PC-9 (cell line): Measurements from ENCODE around the gene HNRNPM. TPM values are rescaled to one million over a fixed set of nuclear protein-coding genes. Genes with fewer than 3 reads are reported as not detected.

Source experiments
- BruUV-seq: library from RNA; stranded (reverse); fragments of 400-500 nt; replicated peaks from 2 replicates; lab custom pipeline; 2021; lab: Mats Ljungman, UMichigan
- CTCF ChIA-PET: fragments of 300-600 bp; sonication (Branson Sonifier 250); formaldehyde crosslinking; loops from one replicate; lab custom pipeline; 2022; ENCODE audit warnings: antibody characterized with exemption; lab: Charles Lee
- POLR2A ChIA-PET: fragments of 300-600 bp; sonication (Branson Sonifier 250); formaldehyde crosslinking; loops from one replicate; lab custom pipeline; 2022; ENCODE audit warnings: antibody characterized with exemption; ENCODE audit not compliant: unreplicated experiment; lab: Charles Lee
- DNase-seq, 2 experiments: peaks; one replicate each; pipeline versions ENCODE4 v3.0.0 to v3.0.0-alpha.2; 2015 to 2022; ENCODE audit warnings: mixed read lengths in 1 of 2
- H2AFZ ChIP-seq: fragments of 200-600 bp; sonication (generic); 2 replicates; pipeline ENCODE4 v1.8.1; 2017; ENCODE audit warnings: antibody characterized with exemption
- H3F3A ChIP-seq: fragments of 200-600 bp; sonication (generic); 2 replicates; pipeline ENCODE4 v1.8.1; 2017; ENCODE audit warnings: antibody characterized with exemption, mild to moderate bottlenecking, low read depth; ENCODE audit not compliant: insufficient read depth
- H3K27ac ChIP-seq: fragments of 200-600 bp; sonication (generic); 2 replicates; pipeline ENCODE4 v1.6.1; 2016; ENCODE audit warnings: mixed run types
- H3K27me3 ChIP-seq: fragments of 200-600 bp; sonication (generic); 2 replicates; pipeline ENCODE4 v1.6.1; 2016; ENCODE audit warnings: low read depth, mixed run types; ENCODE audit not compliant: insufficient read depth
- H3K36me3 ChIP-seq: fragments of 200-600 bp; sonication (generic); 2 replicates; pipeline ENCODE4 v1.6.1; 2016; ENCODE audit warnings: low read depth, mixed run types
- H3K4me1 ChIP-seq: fragments of 200-600 bp; sonication (generic); replicated peaks from 2 replicates; pipeline ENCODE4 v1.6.1; 2016; ENCODE audit warnings: mixed run types; ENCODE audit not compliant: insufficient read depth
- H3K4me2 ChIP-seq: fragments of 200-600 bp; sonication (generic); 2 replicates; pipeline ENCODE4 v1.6.1; 2017; ENCODE audit warnings: mixed run types
- H3K4me3 ChIP-seq: fragments of 200-600 bp; sonication (generic); 2 replicates; pipeline ENCODE4 v1.6.1; 2016; ENCODE audit warnings: mixed run types
- H3K79me2 ChIP-seq: fragments of 200-600 bp; sonication (generic); 2 replicates; pipeline ENCODE4 v1.6.1; 2017; ENCODE audit warnings: low read depth, mixed run types
- H3K9me2 ChIP-seq: fragments of 200-600 bp; sonication (generic); 2 replicates; pipeline ENCODE4 v1.8.1; 2017; ENCODE audit warnings: mild to moderate bottlenecking; ENCODE audit not compliant: insufficient read depth
- H3K9me3 ChIP-seq: fragments of 200-600 bp; sonication (generic); 2 replicates; pipeline ENCODE4 v1.8.1; 2016; ENCODE audit warnings: low read depth; ENCODE audit not compliant: insufficient read depth
- H4K20me1 ChIP-seq: fragments of 200-600 bp; sonication (generic); 2 replicates; pipeline ENCODE4 v1.8.1; 2017; ENCODE audit not compliant: insufficient read depth
- CTCF ChIP-seq: fragments of 200-600 bp; sonication (generic); conservative IDR thresholded peaks from 2 replicates; pipeline ENCODE4 v1.6.1; 2017; ENCODE audit warnings: mixed run types, antibody characterized with exemption, mild to moderate bottlenecking, moderate library complexity
- EZH2 ChIP-seq: fragments of 200-600 bp; sonication (generic); IDR thresholded peaks from 2 replicates; pipeline ENCODE4 v1.8.0; 2017; ENCODE audit warnings: antibody characterized with exemption, low read depth
- intact Hi-C: fragments of 100-400 bp; cut with micrococcal nuclease; formaldehyde crosslinking; loops from one replicate; pipeline ENCODE4 v1.10.0; 2022; ENCODE audit not compliant: unreplicated experiment
- total RNA-seq: library from RNA; stranded (reverse); gene quantifications from 2 replicates; pipeline ENCODE4 v1.2.3, GENCODE V29; 2021

The HNRNPM gene
- total RNA-seq, 1 experiment from 2014 or later, result 239 TPM

DNA sequence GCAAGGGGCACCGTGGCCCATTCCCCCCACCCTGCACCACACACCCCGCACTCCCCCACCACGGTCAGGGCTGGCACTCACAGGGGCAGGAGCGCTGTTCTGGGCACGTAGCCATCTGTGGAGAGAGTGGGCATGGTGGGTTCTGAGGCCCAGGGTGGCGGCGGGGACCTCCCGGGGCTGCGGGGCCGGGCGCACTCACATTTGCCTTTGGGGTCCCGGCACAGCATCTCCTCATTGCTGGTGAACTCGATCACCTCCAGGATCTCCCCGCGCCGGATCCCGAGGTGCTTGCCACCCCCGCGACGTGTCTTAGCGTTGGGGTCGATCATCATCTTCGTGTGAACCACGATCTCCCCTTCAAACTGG lies 45.6 kb downstream of the HNRNPM start:
- H4K20me1 ChIP-seq, result peaks cover 37% of the 10 kb centered on the region
- no peak overlapping the region for H3K4me2 ChIP-seq
- H3K36me3 ChIP-seq, result peaks cover 10% of the 10 kb centered on the region; the same call in 1 of the 2 replicates
- H3K27ac ChIP-seq, result no peak overlapping the region
- H3F3A ChIP-seq, result peaks cover 30% of the 10 kb centered on the region; the same call in 1 of the 2 replicates
- H3K27me3 ChIP-seq, result no peaks in the 10 kb centered on the region
- no peak overlapping the region for H3K4me3 ChIP-seq
- no peaks in the 10 kb centered on the region for H3K4me1 ChIP-seq
- no peaks in the 10 kb centered on the region for H3K9me2 ChIP-seq
- no peak overlapping the region for H2AFZ ChIP-seq
- CTCF ChIA-PET, result no interaction called here
- TF ChIP-seq CTCF (no peak), EZH2 (no peak)
- intact Hi-C loops, result no loop called here
- no peaks in the 10 kb centered on the region for H3K9me3 ChIP-seq
- no peak for DNase-seq
- 0 out of 2 replicates have a peak, but pooled peaks cover 3% of the 10 kb centered on the region for H3K79me2 ChIP-seq
- POLR2A ChIA-PET, result no interaction called here
- no TSS peak for BruUV-seq

DNA sequence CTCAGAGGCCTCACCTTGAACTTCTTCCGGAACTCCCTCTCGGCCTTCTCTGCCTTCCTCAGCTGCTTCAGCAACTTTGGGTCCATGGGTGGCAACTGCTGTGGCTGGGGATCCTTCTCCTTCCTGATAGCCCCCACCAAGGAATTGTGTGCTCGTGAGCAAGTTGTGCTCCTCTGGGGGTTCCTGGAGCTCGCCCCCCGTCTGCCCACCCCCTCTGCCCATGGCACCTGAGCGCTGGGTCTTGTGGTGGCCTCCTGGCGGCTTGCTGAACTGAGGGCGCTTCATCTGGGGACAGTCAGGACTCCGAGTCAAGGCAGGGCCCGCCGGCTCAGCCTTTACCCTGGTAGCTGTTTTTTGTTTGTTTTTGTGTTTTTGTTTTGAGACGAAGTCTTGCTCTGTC lies 46.1 kb downstream of the HNRNPM start:
- H3K4me3 ChIP-seq, result no peak overlapping the region
- H3K36me3 ChIP-seq, result peaks cover 5% of the 10 kb centered on the region; the same call in 1 of the 2 replicates
- H3K4me1 ChIP-seq, result no peaks in the 10 kb centered on the region
- ChIA-PET CTCF (no interaction called here), POLR2A (no interaction called here)
- H3K4me2 ChIP-seq, result no peak overlapping the region
- intact Hi-C loops, result no loop called here
- no TSS peak for BruUV-seq
- H3F3A ChIP-seq, result peaks cover 30% of the 10 kb centered on the region; the same call in 1 of the 2 replicates
- no peak overlapping the region for H3K27ac ChIP-seq
- H3K79me2 ChIP-seq, result no peaks in the 10 kb centered on the region
- no peaks in the 10 kb centered on the region for H3K27me3 ChIP-seq
- no peaks in the 10 kb centered on the region for H3K9me2 ChIP-seq
- no peak overlapping the region for H2AFZ ChIP-seq
- DNase-seq, result no peak
- H4K20me1 ChIP-seq, result peaks cover 32% of the 10 kb centered on the region
- H3K9me3 ChIP-seq, result no peaks in the 10 kb centered on the region
- no peak for TF ChIP-seq EZH2
- TF ChIP-seq CTCF, result no peak

DNA sequence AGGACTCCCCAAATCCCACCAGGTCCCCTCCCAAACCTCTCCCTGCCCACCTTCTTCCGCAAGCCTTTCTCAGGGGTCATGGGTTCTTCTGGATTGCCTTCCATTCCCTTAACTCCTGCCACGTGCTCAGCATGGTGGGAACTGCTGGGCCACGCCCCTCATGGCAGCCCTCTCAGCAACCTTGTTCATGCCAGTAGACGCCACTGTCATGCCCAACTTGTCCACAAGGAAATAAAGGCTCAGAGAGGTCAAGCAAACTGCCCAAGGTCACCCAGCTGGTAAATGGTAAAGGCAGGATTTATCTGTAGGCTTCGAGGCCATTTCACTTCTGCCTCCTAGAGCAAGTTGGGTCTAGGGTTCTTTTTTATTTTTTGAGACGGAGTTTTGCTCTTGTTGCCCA lies 46.8 kb downstream of the HNRNPM start:
- Histone ChIP-seq H3K4me1 (no peaks in the 10 kb centered on the region), H3K79me2 (no peaks in the 10 kb centered on the region), H3K27ac (no peak overlapping the region), H4K20me1 (peaks cover 26% of the 10 kb centered on the region), H3K36me3 (no peaks in the 10 kb centered on the region), H3K4me3 (no peak overlapping the region), H3K9me3 (no peaks in the 10 kb centered on the region), H3K4me2 (no peak overlapping the region), H3K9me2 (no peaks in the 10 kb centered on the region), H3K27me3 (no peaks in the 10 kb centered on the region), H2AFZ (no peak overlapping the region), H3F3A (peaks cover 29% of the 10 kb centered on the region; the same call in 1 of the 2 replicates)
- no TSS peak for BruUV-seq
- CTCF ChIA-PET, result no interaction called here
- no peak for DNase-seq
- intact Hi-C loops, result no loop called here
- POLR2A ChIA-PET, result no interaction called here
- TF ChIP-seq CTCF, result no peak
- no peak for TF ChIP-seq EZH2
